GM19099 (cell line): Measurements from ENCODE around the gene SARNP.

Experiments
- POLR2A ChIP-seq: IDR thresholded peaks from 3 replicates; pipeline ENCODE4 v1.6.1; 2011; ENCODE audit warnings: low read depth; ENCODE audit not compliant: insufficient read length; ENCODE audit errors: extremely low read depth

Gene SARNP

GRCh38 chr12:55818886-55819285 is 1.4 kb upstream of the SARNP start:
- TF ChIP-seq POLR2A: no peak

- TF ChIP-seq POLR2A: peak; percentile 16
Observed at GRCh38 chr12:55818140-55818728, 710 bp upstream of the SARNP start.

- no peak for TF ChIP-seq POLR2A
Observed at GRCh38 chr12:55816881-55817344, 611 bp downstream of the SARNP start.

- no peak for TF ChIP-seq POLR2A
Observed at GRCh38 chr12:55815473-55815872, 2.1 kb downstream of the SARNP start.

- no peak for TF ChIP-seq POLR2A
Observed at GRCh38 chr12:55814257-55814656, 3.3 kb downstream of the SARNP start.

- no peak for TF ChIP-seq POLR2A
Observed at GRCh38 chr12:55812088-55812487, 5.4 kb downstream of the SARNP start.

GRCh38 chr12:55809274-55809673 is 8.2 kb downstream of the SARNP start:
- TF ChIP-seq POLR2A: no peak

- no peak for TF ChIP-seq POLR2A
Observed at GRCh38 chr12:55806982-55807381, 10.5 kb downstream of the SARNP start.

- no peak for TF ChIP-seq POLR2A
Observed at GRCh38 chr12:55797550-55797949, 20.0 kb downstream of the SARNP start.

- TF ChIP-seq POLR2A: no peak
Observed at GRCh38 chr12:55797068-55797467, 20.5 kb downstream of the SARNP start.

- no peak for TF ChIP-seq POLR2A
Observed at GRCh38 chr12:55795950-55796349, 21.6 kb downstream of the SARNP start.

- TF ChIP-seq POLR2A: no peak
Observed at GRCh38 chr12:55789893-55790292, 27.6 kb downstream of the SARNP start.

GRCh38 chr12:55789171-55789570 is 28.4 kb downstream of the SARNP start:
- TF ChIP-seq POLR2A: no peak

- no peak for TF ChIP-seq POLR2A
Observed at GRCh38 chr12:55788546-55788945, 29.0 kb downstream of the SARNP start.

GRCh38 chr12:55780685-55781084 is 36.8 kb downstream of the SARNP start:
- no peak for TF ChIP-seq POLR2A

- TF ChIP-seq POLR2A: no peak
Observed at GRCh38 chr12:55777856-55778255, 39.7 kb downstream of the SARNP start.

GRCh38 chr12:55771736-55772135 is 45.8 kb downstream of the SARNP start:
- TF ChIP-seq POLR2A: no peak
